Upper lobe of left lung (tissue), 6 donors: ENCODE data around the gene RAB3GAP1. TPM values are rescaled to one million over a fixed set of nuclear protein-coding genes. Genes with fewer than 3 reads are reported as not detected.

Experiments
- ATAC-seq, 2 donors: fragments of 200-7000 bp; cut with Tn5 transposase; one replicate each; pipeline ENCODE4 v1.9.1; 2022; ENCODE audit warnings: mild to moderate bottlenecking in 2 of 2, moderate library complexity in 2 of 2; ENCODE audit not compliant: low FRiP score in 2 of 2
- DNase-seq, 2 donors: peaks; one replicate each; pipeline ENCODE4 v3.0.0-alpha.2; 2019 to 2020
- H3K27ac ChIP-seq, 4 donors: fragments of 200-600 bp; sonication (generic); one replicate each; pipeline ENCODE4 v1.5.1; 2016 to 2019
- H3K27me3 ChIP-seq, 4 donors: fragments of 200-600 bp; sonication (generic); one replicate each; pipeline ENCODE4 v1.5.1; 2017 to 2019
- H3K36me3 ChIP-seq, 4 donors: fragments of 200-600 bp; sonication (generic); one replicate each; pipeline ENCODE4 v1.5.1; 2016 to 2019
- H3K4me1 ChIP-seq, 4 donors: fragments of 200-600 bp; sonication (generic); one replicate each; pipeline ENCODE4 v1.5.1; 2018 to 2019
- H3K4me3 ChIP-seq, 4 donors: fragments of 200-600 bp; sonication (generic); one replicate each; pipeline ENCODE4 v1.5.1; 2017 to 2019; ENCODE audit warnings: mild to moderate bottlenecking in 2 of 4, moderate library complexity in 1 of 4
- H3K9me3 ChIP-seq, 4 donors: fragments of 200-600 bp; sonication (generic); one replicate each; pipeline ENCODE4 v1.5.1; 2018 to 2019
- EP300 ChIP-seq, 4 donors: sonication (generic); formaldehyde crosslinking; IDR thresholded peaks; one replicate each; pipeline ENCODE4 v1.5.1; 2017; ENCODE audit warnings: antibody characterized with exemption in 4 of 4, control low read depth in 2 of 4
- POLR2A ChIP-seq, 4 donors: fragments of 450-650 bp; IDR thresholded peaks; one replicate each; pipeline ENCODE4 v1.5.1; 2016 to 2017; ENCODE audit warnings: antibody characterized with exemption in 4 of 4, mild to moderate bottlenecking in 2 of 4
- POLR2AphosphoS5 ChIP-seq, 2 donors: sonication (generic); formaldehyde crosslinking; IDR thresholded peaks; one replicate each; pipeline ENCODE4 v1.5.1; 2017; ENCODE audit warnings: antibody characterized with exemption in 2 of 2
- WGBS, 2 donors: methylation state at CpG; one replicate each; pipeline ENCODE4 v1.1.5; 2017 to 2018; 5-methylcytosine and 5-hydroxymethylcytosine counted together
- total RNA-seq, 6 donors: library from RNA; depleted of rRNA in 4 of 6; stranded (reverse); fragments of >200 nt in 4 of 6; gene quantifications; one replicate each; pipeline versions ENCODE4 v1.1.0 to v1.2.1, GENCODE V29; 2016 to 2021
- TF ChIP-seq, protein P1 (sequence below), 6 experiments: fragments of 450-650 bp in 4 of 6; fragments of 200-600 bp in 2 of 6; sonication (generic) in 2 of 6; IDR thresholded peaks; one replicate each; pipeline ENCODE4 v1.5.1; 2016 to 2019; ENCODE audit warnings: antibody characterized with exemption in 6 of 6
- donor health status: DM: no; HTN: no; CAD: no; lungs with moderate emphysema.
- donor health status: DM: no; HTN: yes; CAD: no; lungs with severe emphysema.

RAB3GAP1 gene
- total RNA-seq, 6 donors from 2014 or later = 30.9 to 51.0 (median 36.0) TPM

- no peaks in the 10 kb centered on the region for H3K9me3 ChIP-seq
- H3K27me3 ChIP-seq = no peaks in the 10 kb centered on the region
- H3K4me3 ChIP-seq = no peak overlapping the region
- no peak overlapping the region for H3K27ac ChIP-seq
- TF ChIP-seq POLR2AphosphoS5 (IDR thresholded peaks at IDR 0.05) (no peak), POLR2A (IDR thresholded peaks at IDR 0.05) (no peak), EP300 (IDR thresholded peaks at IDR 0.05) (no peak)
- TF ChIP-seq, protein P1, sequence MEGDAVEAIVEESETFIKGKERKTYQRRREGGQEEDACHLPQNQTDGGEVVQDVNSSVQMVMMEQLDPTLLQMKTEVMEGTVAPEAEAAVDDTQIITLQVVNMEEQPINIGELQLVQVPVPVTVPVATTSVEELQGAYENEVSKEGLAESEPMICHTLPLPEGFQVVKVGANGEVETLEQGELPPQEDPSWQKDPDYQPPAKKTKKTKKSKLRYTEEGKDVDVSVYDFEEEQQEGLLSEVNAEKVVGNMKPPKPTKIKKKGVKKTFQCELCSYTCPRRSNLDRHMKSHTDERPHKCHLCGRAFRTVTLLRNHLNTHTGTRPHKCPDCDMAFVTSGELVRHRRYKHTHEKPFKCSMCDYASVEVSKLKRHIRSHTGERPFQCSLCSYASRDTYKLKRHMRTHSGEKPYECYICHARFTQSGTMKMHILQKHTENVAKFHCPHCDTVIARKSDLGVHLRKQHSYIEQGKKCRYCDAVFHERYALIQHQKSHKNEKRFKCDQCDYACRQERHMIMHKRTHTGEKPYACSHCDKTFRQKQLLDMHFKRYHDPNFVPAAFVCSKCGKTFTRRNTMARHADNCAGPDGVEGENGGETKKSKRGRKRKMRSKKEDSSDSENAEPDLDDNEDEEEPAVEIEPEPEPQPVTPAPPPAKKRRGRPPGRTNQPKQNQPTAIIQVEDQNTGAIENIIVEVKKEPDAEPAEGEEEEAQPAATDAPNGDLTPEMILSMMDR (IDR thresholded peaks at IDR 0.05) = no peak
- no peaks in the 10 kb centered on the region for H3K4me1 ChIP-seq
- no peak for DNase-seq
- no peak for ATAC-seq
- H3K36me3 ChIP-seq = peaks cover 15 to 77% (median 39%) of the 10 kb centered on the region in 4 donors
- WGBS, 2 donors = 95 to 96% methylated on average over 5 of the region's 5 CpGs
Measured at GRCh38 chr2:135163901-135164300, 111.8 kb downstream of the RAB3GAP1 start.

- 83 to 86% methylated on average over 3 of the region's 3 CpGs for WGBS, 2 donors
- no peak for ATAC-seq
Measured at GRCh38 chr2:135164431-135164830, 112.3 kb downstream of the RAB3GAP1 start.

GRCh38 chr2:135167273-135167672 is 115.2 kb downstream of the RAB3GAP1 start:
- H3K27ac ChIP-seq = no peak overlapping the region
- H3K27me3 ChIP-seq = no peaks in the 10 kb centered on the region
- no peak for ATAC-seq
- peaks cover 31 to 94% (median 61%) of the 10 kb centered on the region in 4 donors for H3K36me3 ChIP-seq
- H3K4me3 ChIP-seq = no peak overlapping the region
- 91% methylated on average over 1 of the region's 1 CpG for WGBS, 2 donors
- DNase-seq = no peak
- no peaks in the 10 kb centered on the region for H3K9me3 ChIP-seq
- H3K4me1 ChIP-seq = no peaks in the 10 kb centered on the region
- TF ChIP-seq, protein P1 (IDR thresholded peaks at IDR 0.05) = no peak
- TF ChIP-seq EP300 (IDR thresholded peaks at IDR 0.05) = no peak
- TF ChIP-seq POLR2A (IDR thresholded peaks at IDR 0.05) = no peak
- no peak for TF ChIP-seq POLR2AphosphoS5 (IDR thresholded peaks at IDR 0.05)

More at GRCh38 chr2:135164431-135164830, 112.3 kb downstream of the RAB3GAP1 start:
- H3K4me3 ChIP-seq = no peak overlapping the region
- H3K36me3 ChIP-seq = peaks cover 20 to 78% (median 42%) of the 10 kb centered on the region in 4 donors
- no peak for TF ChIP-seq POLR2AphosphoS5 (IDR thresholded peaks at IDR 0.05)
- TF ChIP-seq, protein P1 (IDR thresholded peaks at IDR 0.05) = no peak
- TF ChIP-seq EP300 (IDR thresholded peaks at IDR 0.05) = no peak
- TF ChIP-seq POLR2A (IDR thresholded peaks at IDR 0.05) = no peak
- no peak for DNase-seq
- no peaks in the 10 kb centered on the region for H3K27me3 ChIP-seq
- no peaks in the 10 kb centered on the region for H3K4me1 ChIP-seq
- H3K9me3 ChIP-seq = no peaks in the 10 kb centered on the region
- no peak overlapping the region for H3K27ac ChIP-seq

DNA sequence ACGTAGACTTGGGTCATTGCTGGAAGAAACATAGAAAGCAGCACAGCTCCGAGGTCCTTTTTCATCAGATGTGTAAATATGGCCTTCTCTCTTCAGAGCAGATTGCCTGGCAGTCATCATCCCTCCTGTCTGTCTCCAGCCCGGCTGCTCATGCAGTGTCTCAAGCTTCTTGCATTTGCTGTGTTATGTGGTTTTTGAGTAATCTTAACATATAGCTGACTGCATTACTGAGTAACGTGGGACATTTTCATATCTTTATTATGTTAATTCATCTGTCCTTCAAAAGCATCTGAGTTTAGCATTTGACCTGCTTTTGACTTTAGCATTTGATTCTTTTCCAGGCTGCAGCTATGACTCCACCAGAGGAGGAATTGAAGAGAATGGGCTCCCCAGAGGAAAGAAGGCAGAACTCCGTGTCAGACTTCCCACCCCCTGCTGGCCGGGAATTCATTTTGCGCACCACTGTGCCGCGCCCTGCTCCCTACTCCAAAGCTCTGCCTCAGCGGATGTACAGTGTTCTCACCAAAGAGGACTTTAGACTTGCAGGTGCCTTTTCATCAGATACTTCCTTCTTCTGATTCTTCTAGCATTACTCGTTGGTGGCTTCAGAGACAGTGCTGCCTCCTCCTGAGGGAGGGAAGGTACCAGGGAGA is 116.2 kb downstream of the RAB3GAP1 start:
- TF ChIP-seq, protein P1 (IDR thresholded peaks at IDR 0.05) = no peak
- TF ChIP-seq POLR2A (IDR thresholded peaks at IDR 0.05) (no peak), EP300 (IDR thresholded peaks at IDR 0.05) (no peak), POLR2AphosphoS5 (IDR thresholded peaks at IDR 0.05) (no peak)
- H3K27me3 ChIP-seq = no peaks in the 10 kb centered on the region
- no peaks in the 10 kb centered on the region for H3K4me1 ChIP-seq
- no peak overlapping the region for H3K27ac ChIP-seq
- ATAC-seq (no peak), DNase-seq (no peak)
- WGBS, 2 donors = 94% methylated on average over 11 of the region's 11 CpGs
- no peaks in the 10 kb centered on the region for H3K9me3 ChIP-seq
- no peak overlapping the region for H3K4me3 ChIP-seq
- H3K36me3 ChIP-seq = peaks cover 29 to 84% (median 56%) of the 10 kb centered on the region in 4 donors
